OCI-LY7 (cell line): ENCODE measurements around the gene SLCO4A1.

ENCODE experiments used
- CTCF ChIP-seq: fragments of 200-600 bp; sonication (generic); conservative IDR thresholded peaks from 2 replicates; pipeline ENCODE4 v1.5.1; 2014; ENCODE audit warnings: mild to moderate bottlenecking, antibody characterized with exemption, low read length, moderate library complexity, mixed read lengths
- EZH2phosphoT487 ChIP-seq: fragments of 200-600 bp; sonication (generic); IDR thresholded peaks from 2 replicates; pipeline ENCODE4 v1.6.1; 2018; ENCODE audit warnings: low read depth, borderline replicate concordance, mild to moderate bottlenecking, mixed run types, antibody characterized with exemption, low read length, moderate library complexity, mixed read lengths

- TF ChIP-seq CTCF = no peak
- TF ChIP-seq EZH2phosphoT487 = no peak
Measured at GRCh38 chr20:62603907-62604785, 38.2 kb upstream of the SLCO4A1 start.
